ENCODE measurements around the gene SCAANT1.

GRCh38 chr3:63922491-63923199 is 10.5 kb upstream of the SCAANT1 start:
- no peak for TF ChIP-seq GATA2 (IDR thresholded peaks at IDR 0.05; ENCODE audit: low read depth, low read length)
- TF ChIP-seq GATA3 (IDR thresholded peaks at IDR 0.05; ENCODE audit: low read depth, low read length) = no peak

Measured in SH-SY5Y (cell line).